ENCODE results near the gene OVOL1.

DNA sequence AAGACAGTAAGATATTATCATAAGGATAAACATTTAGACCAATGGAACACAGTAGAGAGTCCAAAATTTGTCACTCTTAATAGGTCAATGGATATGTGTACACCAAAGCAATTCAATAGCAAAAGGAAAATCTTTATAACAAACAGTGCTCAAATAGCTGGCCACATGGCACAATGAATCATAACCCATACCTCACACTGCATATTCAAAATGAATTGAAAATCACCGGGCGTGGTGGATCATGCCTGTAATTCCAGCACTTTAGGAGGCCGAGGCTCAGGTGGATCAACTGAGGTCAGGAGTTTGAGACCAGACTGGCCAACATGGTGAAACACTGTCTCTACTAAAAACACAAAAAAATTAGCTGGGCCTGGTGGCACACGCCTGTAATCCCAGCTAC lies 55.3 kb downstream of the OVOL1 start:
- TF ChIP-seq, protein P1, sequence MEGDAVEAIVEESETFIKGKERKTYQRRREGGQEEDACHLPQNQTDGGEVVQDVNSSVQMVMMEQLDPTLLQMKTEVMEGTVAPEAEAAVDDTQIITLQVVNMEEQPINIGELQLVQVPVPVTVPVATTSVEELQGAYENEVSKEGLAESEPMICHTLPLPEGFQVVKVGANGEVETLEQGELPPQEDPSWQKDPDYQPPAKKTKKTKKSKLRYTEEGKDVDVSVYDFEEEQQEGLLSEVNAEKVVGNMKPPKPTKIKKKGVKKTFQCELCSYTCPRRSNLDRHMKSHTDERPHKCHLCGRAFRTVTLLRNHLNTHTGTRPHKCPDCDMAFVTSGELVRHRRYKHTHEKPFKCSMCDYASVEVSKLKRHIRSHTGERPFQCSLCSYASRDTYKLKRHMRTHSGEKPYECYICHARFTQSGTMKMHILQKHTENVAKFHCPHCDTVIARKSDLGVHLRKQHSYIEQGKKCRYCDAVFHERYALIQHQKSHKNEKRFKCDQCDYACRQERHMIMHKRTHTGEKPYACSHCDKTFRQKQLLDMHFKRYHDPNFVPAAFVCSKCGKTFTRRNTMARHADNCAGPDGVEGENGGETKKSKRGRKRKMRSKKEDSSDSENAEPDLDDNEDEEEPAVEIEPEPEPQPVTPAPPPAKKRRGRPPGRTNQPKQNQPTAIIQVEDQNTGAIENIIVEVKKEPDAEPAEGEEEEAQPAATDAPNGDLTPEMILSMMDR (IDR thresholded peaks at IDR 0.05): no peak
- TF ChIP-seq POLR2A (IDR thresholded peaks at IDR 0.05): no peak

Measured in heart left ventricle (tissue), 13 donors.